OCI-LY3 (cell line): ENCODE measurements around the gene TSR1.

Experiments used
- CTCF ChIP-seq: fragments of 200-600, 300-600 bp; sonication (generic); IDR thresholded peaks from 2 replicates; pipeline ENCODE4 v1.5.1; 2014; ENCODE audit warnings: antibody characterized with exemption, low read length, low read depth
- EZH2phosphoT487 ChIP-seq: fragments of 200-600 bp; shearing (Covaris generic); IDR thresholded peaks from 2 replicates; pipeline ENCODE4 v1.6.1; 2018; ENCODE audit warnings: antibody characterized with exemption, mixed run types, low read depth

DNA sequence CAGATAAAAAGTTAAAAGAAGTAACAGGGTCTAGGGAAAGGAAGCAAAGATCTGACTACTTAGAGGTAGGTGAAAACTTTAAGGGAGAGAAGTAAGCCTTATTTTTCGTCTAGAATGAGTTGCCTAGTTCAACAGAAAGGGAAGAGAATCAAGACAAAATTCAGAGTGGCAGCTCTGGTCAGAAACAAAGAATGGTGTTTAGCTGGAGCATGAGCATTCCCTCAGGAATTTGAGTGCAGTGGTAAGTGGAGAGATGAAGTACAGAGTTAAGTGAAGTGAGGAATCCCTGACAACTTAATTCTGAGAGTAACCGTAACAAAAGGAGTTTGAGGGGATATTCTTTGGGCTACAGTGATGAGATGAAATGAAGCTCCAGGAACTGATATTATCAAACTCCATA lies 44.2 kb downstream of the TSR1 start:
- TF ChIP-seq CTCF (no peak), EZH2phosphoT487 (no peak)
